ENCODE data around the gene ZXDA.
"Not testable (repeated sequence)": the region's sequence is repeated elsewhere in the genome, so short reads cannot be mapped to it uniquely, and the experiment has no call there.

The ZXDA gene, protein sequence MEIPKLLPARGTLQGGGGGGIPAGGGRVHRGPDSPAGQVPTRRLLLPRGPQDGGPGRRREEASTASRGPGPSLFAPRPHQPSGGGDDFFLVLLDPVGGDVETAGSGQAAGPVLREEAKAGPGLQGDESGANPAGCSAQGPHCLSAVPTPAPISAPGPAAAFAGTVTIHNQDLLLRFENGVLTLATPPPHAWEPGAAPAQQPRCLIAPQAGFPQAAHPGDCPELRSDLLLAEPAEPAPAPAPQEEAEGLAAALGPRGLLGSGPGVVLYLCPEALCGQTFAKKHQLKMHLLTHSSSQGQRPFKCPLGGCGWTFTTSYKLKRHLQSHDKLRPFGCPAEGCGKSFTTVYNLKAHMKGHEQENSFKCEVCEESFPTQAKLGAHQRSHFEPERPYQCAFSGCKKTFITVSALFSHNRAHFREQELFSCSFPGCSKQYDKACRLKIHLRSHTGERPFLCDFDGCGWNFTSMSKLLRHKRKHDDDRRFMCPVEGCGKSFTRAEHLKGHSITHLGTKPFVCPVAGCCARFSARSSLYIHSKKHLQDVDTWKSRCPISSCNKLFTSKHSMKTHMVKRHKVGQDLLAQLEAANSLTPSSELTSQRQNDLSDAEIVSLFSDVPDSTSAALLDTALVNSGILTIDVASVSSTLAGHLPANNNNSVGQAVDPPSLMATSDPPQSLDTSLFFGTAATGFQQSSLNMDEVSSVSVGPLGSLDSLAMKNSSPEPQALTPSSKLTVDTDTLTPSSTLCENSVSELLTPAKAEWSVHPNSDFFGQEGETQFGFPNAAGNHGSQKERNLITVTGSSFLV

DNA sequence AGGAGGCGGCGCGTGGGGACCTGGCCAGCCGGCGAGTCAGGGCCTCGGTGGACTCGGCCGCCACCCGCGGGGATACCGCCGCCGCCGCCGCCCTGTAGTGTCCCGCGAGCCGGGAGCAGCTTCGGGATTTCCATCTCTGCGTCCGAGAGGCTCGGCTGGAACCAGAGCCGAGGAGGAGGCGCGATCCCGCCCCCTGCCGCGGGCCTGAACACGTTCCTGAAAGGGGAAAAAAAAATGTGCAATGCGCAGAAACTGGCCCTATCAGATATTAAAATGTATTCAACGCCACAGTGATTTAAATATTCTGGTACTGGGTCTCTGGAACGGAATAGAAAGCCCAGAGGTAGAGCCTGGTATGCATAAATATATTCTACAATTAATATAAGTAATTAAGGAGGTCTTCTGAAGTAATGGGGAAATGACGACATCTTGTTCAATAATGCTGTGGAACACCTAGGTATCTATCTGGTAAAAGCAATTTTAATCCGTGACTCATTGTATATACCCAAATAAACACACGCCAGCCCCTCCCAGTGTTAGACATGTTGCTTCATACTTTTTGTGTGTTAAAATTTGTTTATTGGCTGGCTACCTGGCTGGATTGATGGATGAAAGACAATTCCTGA is at the start of gene ZXDA:
ZXDA (minus strand) TSS at position 172 of the 626 bp plus-strand sequence; CDS start at position 134, 38 bp downstream.
- H3K4me3 ChIP-seq (ENCODE audit: low read depth, low read length) = peak within 1 kb of the TSS; percentile 47
- not testable (repeated sequence) for DNase-seq (ENCODE audit: low read depth)

DNA sequence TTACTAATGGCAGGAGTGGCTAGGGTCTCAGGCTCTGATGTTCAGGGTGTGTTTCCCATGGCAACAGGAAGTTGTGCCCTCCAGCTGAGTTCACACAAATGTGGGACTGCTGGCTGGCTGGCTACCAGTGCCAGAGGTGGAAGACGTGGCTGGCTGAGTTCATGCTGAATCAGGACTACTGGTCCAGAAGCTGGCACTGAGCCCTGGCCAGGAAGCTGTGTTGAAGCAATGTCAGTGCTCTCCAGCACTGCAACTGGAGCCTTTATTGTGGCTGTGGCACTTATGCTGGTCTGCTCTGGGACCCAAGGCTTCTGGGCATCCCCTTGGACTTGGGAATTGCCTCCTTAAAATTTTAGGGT is 42.0 kb upstream of the ZXDA start:
- no peak overlapping the region for H3K4me3 ChIP-seq (ENCODE audit: low read depth, low read length)
- DNase-seq (ENCODE audit: low read depth) = no peak

DNA sequence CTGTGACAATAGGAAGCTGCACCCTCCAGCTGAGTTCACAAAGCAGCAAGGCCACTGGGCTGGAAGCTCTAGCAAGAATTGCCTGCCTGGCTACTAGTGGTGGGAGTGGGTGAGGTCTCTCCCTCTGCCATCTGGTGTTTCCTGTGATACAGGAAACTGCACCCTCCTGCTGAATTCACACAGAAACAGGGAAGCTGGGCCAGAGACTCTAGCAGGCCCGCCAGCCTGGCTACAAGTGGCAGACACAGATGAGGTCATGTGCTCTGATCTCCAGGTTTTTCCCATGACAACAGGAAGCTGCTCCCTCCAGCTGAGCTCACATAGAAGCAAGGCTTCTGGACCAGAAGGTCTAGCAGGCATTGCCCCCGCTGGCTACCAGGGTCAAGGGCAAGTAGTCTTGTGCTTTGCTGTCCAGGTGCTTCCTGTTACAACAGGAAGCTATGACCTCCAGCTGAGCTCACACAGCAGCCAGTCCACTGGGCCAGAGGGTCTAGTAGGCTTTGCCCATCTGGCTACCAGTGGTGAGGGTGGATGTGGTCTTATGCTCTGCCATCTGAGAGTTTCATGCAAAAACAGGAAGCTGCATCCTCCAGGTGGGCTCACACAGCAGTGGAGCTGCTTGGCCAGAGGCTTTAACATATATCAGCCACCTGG is 41.5 kb upstream of the ZXDA start:
- H3K4me3 ChIP-seq (ENCODE audit: low read depth, low read length) = no peak overlapping the region
- no peak for DNase-seq (ENCODE audit: low read depth)

DNA sequence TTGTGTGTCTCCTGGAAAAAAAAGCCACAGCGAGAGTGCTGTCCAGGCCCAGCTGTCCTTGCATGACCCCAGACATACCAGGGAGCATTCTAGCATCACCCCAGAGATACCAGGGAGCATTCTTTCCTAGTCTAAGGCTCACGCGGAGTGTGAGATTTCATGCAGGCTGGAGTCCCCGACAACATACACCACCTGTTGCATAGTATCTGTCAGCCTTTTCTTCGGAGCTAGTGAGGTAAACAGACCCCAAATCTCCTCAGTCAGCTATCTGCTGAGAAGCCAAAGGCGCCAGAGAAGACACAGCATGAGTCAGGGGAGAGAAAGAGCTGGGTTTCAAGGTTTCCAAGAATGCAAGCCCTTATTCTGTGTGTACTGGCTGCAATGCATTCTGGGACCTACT is 23.1 kb upstream of the ZXDA start:
- DNase-seq (ENCODE audit: low read depth) = no peak

DNA sequence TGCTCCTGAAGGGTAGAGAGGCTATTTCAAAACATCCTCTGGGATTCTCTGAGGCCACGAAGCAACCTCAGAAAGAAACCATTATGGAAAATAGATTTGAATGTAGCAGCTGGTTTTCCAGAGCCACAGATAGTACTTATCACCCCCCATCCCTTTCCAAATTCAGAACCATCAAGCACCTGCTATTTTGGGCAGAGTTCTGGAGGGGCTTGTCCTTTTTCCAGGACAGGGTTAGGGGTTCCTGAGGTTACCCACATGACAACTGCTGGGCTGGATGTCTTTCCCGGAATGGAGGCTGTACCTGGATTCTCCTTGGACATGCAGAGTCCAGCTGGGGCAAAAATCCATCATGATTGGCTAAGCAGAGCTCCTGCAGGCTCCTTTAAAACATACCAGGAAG is 22.0 kb upstream of the ZXDA start:
- no peak for DNase-seq (ENCODE audit: low read depth)
- H3K4me3 ChIP-seq (ENCODE audit: low read depth, low read length) = no peak overlapping the region

More for the DNA sequence above, 23.1 kb upstream of the ZXDA start:
- no peak overlapping the region for H3K4me3 ChIP-seq (ENCODE audit: low read depth, low read length)

DNA sequence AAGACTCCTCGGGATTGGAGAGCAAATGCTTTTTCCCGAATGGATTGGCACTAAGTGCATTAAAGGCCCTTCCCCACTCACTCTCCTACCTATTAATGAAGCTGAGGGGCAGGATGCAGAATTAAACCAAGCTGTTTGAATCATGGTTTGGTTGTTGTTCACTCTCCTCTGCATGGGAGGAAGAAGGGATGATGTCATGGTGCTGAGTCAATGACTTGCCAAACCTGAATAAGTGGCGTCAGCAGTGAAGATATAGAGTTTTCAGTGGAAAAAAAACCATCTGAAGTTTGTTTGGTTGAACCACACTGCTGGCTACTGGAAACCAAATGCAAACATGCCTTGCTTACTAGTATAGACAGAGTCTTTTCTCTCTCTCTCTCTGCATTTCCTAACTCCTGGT is 19.8 kb upstream of the ZXDA start:
- no peak overlapping the region for H3K4me3 ChIP-seq (ENCODE audit: low read depth, low read length)
- no peak for DNase-seq (ENCODE audit: low read depth)

DNA sequence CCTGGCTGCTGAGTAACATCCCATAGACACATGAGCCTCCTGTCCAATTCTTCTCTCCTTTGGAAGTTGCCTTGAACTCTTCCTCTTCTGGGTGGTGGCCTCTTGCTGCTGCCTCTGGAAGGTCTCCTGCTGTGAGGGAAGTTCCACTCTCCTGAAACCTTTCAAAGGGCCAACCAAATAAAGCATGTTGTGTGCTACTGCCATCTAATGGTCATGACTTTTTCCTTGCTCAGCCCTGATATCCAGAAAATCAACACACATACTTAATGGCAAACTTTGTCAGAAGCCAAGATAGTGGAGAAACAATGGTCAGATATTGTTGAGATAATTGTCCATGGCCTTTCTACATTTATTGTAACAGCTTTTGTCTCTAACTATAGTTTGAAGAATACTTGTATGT is 19.1 kb upstream of the ZXDA start:
- DNase-seq (ENCODE audit: low read depth) = no peak
- no peak overlapping the region for H3K4me3 ChIP-seq (ENCODE audit: low read depth, low read length)

DNA sequence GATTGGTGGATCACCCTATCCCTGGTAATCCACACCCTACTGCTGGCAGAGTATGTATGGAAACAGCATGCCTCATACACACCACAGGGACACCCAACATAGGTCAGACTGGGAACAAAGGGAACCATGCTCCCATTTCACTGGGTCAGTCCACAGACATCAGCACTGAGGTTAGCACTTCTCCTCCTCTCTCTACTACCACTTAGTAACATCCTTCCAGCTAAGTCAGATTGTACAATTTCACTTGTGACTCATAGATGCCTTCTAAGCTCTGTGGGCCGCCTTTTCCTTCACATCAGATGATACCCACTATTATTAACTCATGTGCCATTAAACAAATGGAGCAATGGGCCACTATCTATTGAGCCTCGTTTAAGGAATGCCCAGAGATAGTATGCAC is 15.5 kb upstream of the ZXDA start:
- no peak for DNase-seq (ENCODE audit: low read depth)
- no peak overlapping the region for H3K4me3 ChIP-seq (ENCODE audit: low read depth, low read length)

DNA sequence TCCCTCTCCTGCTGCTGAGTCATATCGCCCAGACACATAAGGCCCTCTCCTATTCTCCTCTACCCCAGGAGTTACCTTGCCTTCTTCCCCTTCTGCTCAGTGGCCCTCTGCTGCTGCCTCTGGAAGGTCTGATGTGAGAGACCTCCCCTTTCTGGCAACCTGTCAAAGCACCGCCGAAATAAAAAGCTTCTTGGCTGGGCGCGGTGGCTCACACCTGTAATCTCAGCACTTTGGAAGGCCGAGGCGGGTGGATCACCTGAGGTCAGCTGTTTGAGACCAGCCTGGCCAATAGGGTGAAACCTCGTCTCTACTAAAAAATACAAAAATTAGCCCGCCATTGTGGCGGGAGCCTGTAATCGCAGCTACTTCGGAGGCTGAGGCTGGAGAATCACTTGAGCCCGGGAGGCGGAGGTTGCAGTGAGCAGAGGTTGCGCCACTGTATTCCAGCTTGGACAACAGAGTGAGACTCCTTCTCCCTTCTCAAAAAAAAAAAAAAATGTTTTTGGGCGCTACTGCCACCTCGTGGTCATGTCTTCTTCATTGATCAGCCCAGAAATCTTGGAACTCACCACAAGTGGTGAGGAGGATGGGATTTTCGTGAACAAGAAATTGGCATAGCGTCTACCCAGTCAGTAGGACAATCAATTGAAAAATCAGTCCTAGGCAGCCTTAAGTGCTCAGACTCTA is 8.6 kb upstream of the ZXDA start:
- no peak for DNase-seq (ENCODE audit: low read depth)

DNA sequence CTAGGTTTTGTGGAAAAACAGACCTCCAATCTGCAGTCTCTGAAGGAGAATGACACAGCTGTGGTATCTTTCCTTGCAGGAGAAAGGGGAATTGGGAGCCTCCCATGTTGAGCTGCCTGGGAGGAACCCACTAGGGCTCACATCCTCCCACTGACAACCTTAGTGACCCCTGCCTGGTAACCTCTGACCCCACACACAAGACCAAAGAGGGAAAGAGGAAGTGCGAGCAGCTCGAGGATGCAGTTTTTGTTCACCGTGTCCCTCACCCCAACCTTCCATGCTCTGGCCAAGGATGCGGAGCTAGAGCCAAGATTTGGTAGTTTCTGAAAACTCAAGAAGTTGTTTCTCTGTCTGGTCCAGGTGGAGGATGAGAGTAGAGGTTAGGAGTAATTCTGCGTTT is 5.4 kb upstream of the ZXDA start:
- DNase-seq (ENCODE audit: low read depth) = no peak

More for the DNA sequence above, 8.6 kb upstream of the ZXDA start:
- H3K4me3 ChIP-seq (ENCODE audit: low read depth, low read length) = no peak overlapping the region

DNA sequence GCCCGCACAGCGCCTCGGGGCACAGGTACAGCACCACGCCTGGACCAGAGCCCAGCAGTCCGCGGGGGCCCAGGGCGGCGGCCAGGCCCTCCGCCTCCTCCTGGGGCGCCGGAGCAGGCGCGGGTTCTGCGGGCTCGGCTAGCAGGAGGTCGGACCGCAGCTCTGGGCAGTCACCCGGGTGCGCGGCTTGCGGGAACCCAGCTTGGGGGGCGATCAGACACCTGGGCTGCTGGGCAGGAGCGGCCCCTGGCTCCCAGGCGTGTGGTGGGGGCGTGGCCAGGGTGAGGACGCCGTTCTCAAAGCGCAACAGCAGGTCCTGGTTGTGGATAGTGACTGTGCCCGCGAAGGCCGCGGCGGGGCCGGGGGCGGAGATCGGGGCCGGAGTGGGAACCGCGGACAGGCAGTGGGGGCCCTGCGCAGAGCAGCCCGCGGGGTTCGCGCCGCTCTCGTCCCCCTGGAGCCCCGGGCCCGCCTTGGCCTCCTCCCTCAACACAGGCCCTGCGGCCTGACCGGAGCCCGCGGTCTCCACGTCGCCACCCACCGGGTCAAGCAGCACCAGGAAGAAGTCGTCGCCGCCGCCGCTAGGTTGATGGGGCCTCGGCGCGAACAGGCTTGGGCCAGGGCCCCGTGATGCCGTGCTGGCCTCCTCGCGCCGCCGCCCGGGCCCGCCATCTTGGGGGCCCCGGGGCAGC is 517 bp downstream of the ZXDA start:
- DNase-seq (ENCODE audit: low read depth) = not testable (repeated sequence)

More for the DNA sequence above, 5.4 kb upstream of the ZXDA start:
- H3K4me3 ChIP-seq (ENCODE audit: low read depth, low read length) = no peak overlapping the region

DNA sequence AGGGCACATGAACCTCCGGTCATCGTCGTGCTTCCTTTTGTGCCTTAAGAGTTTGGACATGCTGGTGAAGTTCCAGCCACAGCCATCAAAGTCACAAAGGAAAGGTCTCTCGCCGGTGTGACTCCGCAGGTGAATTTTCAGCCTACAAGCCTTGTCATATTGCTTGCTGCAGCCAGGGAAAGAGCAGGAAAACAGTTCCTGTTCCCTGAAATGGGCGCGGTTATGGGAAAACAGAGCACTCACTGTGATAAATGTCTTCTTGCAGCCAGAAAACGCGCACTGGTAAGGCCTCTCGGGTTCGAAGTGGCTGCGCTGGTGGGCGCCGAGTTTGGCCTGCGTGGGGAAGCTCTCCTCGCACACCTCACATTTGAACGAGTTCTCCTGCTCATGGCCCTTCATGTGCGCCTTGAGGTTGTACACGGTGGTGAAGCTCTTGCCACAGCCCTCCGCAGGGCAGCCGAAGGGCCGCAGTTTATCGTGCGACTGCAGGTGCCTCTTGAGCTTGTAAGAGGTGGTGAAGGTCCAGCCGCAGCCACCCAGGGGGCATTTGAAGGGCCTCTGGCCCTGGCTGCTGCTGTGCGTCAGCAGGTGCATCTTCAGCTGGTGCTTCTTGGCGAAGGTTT is 1.2 kb downstream of the ZXDA start:
- DNase-seq (ENCODE audit: low read depth) = not testable (repeated sequence)
- H3K4me3 ChIP-seq (ENCODE audit: low read depth, low read length) = peak overlapping the region; percentile 47

More for the DNA sequence above, 517 bp downstream of the ZXDA start:
- peak overlapping the region; percentile 47 for H3K4me3 ChIP-seq (ENCODE audit: low read depth, low read length)

DNA sequence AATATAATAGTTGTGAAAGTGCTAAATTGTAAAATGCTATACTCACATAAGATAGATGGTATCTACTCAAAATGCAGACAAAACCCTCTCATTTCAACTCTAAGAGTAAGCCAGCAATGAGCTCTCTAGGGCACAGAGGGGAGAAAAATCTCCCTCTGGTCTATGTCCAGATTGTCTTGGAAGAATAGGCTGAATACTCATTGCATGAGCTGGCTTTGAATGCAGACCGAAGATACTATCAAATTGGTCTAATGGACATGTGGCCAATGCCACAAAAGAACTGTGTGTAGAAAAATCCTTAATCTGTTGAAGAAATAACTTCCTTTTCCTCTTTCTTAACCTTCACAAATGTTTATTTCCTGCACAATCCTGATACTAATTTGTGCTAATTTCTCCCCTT is 3.5 kb downstream of the ZXDA start:
- DNase-seq (ENCODE audit: low read depth) = no peak
- no peak overlapping the region for H3K4me3 ChIP-seq (ENCODE audit: low read depth, low read length)

DNA sequence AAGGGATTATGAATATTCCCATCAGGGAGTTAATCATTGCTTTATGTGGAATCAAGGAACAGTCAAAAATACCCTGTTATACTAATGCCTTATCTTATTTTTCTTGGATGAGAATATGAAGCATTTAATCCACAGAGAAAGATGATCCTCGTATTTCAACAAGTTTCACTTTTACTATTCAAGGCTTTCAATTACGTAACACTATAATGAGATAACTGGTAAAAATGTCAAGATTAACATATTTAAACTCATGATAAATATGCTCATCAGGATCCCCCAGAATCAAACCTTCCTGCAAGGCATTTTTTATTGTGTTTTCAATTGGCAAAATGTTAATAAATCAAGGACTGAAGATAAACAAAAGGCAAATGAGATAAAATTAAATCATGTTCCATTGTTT is 5.1 kb downstream of the ZXDA start:
- no peak overlapping the region for H3K4me3 ChIP-seq (ENCODE audit: low read depth, low read length)
- no peak for DNase-seq (ENCODE audit: low read depth)

DNA sequence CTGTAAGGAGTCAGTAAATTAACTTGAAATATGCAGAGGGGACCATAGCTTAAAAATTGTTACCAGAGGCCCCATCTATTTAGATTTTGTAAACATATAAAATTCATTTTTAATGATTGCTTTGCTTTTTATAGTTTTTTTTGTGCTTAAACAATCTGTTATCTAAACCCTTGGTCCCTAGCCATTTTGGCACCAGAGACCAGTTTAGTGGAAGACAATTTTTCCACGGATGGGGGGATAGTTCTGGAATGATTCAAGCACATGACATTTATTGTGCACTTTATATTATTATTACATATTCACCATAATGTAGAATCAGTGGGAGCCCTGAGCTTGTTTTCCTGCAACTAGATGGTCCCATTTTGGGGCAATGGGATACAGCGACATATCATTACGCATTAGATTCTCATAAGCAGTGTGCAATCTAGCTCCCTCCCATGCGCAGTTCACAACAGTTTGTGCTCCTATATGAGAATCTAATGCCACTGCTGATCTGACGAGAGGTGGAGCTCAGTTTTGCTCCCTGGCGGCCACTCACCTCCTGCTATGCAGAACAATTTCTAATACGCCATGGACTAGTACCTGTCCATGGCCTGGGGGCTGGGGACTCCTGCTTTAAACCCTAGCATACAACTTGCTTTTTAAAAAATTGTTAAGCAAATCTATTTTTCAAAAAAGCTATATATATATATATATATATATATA is 5.9 kb downstream of the ZXDA start:
- no peak overlapping the region for H3K4me3 ChIP-seq (ENCODE audit: low read depth, low read length)
- no peak for DNase-seq (ENCODE audit: low read depth)

DNA sequence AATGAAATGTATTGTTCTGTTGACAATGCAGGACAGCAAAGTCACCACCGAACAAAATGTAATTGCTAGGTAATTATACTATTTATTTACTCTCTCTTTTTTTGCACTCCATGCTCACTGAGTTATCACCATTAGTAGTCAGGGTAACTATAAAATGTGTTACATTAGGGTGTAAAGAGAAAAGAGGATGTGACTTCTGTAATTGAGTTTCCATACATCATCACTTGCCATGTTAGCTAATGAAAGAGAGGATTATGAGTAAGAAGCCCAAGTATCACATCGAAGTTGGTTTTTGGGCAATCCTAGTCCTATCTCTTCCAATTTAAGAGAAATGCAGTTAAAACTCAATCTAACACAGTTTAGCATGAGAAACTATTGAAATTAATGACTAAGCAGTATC is 7.6 kb downstream of the ZXDA start:
- no peak for DNase-seq (ENCODE audit: low read depth)
- no peak overlapping the region for H3K4me3 ChIP-seq (ENCODE audit: low read depth, low read length)

DNA sequence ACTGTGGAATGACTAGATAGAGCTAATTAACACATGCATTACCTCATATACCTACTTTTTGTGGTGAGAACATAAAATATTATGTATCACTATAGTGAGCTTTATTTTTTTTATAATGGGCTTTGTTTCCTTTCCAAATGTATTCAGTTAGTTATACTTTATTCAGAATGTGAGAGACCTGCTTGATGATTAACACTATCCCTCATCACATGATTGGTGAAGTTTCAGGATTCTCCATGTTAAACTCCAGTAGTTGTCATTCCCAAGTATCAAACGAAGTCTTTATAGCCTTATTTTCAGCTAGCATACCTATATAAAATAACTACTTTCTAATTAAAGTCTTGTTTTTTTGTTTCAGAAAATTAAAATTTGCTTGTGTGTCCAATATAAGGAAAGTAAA is 8.8 kb downstream of the ZXDA start:
- H3K4me3 ChIP-seq (ENCODE audit: low read depth, low read length) = no peak overlapping the region
- no peak for DNase-seq (ENCODE audit: low read depth)

DNA sequence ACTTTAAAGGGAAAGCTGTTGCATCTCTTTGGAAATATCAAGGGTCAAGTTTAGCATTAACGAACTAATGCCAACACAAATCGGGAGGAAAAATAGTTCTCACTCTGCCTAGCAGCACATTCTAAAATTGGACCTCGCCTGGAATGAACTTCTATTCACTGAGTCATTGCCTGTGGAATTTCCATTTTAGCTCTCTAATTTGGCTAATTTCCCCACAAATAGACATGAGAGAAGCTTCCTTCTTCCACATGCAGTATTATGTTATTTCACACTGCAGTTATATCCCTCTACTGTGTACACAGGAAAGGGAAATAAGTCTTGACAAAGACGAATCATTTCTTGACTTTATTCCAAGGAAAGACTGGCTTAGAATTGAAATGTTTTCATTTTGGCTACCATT is 9.3 kb downstream of the ZXDA start:
- DNase-seq (ENCODE audit: low read depth) = no peak
- no peak overlapping the region for H3K4me3 ChIP-seq (ENCODE audit: low read depth, low read length)
